ENCODE results near the gene SH3RF2.
"Not testable (repeated sequence)": the region's sequence is repeated elsewhere in the genome, so short reads cannot be mapped to it uniquely, and the experiment has no call there.

SH3RF2 gene

DNA sequence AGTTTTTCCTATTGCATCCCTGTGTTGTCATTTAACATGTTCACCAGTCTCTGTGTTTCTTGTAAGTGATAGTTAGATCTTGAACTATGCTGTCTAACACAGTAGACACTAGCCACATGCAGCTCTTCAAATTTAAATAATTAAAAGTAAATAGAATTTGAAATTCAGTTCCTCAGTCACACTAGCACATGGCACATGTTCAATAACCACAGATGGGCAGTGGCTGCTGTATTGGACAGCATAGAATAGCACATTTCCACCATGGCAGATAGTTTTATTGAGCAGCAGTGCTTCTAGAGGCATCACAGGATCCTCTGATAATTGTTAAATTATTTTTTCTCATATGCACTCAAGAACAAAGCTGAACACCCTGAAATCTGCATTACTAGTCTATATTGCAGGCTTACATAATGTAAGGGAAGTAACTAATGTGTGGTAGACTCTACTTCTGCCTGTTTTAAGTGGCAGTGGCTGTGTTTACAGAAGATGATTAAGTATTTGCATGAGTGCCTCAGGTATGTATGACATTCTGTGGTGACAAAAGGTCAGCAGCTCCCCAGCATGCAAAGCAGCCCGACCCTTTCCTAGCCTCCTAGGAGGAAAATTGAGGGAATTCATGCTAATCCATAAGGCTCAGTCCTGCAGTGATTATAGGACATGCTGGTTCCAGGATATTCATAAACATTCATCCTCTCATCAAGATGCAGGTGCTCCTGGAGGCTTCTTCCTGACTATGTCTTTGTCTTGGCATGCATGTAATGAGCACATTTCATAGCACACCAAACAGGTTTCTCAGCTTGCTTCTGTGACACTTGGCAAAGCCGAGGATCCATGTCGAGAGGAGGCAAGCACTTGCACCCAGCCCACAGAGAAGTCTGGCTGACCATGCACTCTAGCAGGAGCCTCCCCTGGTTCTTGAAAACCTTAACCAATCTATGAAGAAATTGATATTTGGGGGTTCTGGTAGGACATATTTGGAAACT lies 45.5 kb downstream of the SH3RF2 start:
- peak in 1 of 3 donors; percentile 25 for DNase-seq

DNA sequence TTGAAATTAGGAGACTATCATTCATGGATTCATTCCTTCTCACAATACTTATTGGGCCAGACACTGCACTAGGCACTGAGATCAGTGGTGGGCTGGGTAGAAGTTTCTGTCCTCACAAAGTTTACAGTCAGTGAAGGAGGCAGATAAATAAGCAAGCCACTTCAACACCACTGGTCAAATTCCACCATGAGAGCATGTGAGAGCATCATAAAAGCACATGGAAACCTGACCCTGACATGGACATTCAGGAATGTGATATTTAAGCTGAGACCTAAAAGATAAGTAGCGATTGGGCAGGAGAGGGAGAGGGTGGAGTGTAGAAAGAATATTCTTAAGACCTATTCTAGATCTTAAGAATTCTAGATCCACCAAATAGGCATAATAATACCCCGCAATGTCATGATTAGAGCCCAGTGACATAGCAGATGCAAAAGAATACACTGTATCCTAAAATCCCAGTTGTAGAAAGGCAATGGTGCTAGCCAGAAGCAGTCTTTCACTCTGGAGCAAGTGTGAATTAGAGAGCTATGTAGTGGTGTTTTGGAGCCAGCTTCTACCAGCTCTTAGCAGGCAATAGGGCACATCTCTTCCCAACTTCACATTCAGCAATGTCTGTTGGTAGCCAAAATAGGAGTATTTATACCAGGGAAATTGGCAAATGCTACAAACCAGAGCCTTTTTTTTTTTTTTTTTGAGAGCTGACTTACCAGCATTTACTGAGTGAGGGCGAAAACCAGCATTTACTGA lies 46.4 kb downstream of the SH3RF2 start:
- DNase-seq = no peak

DNA sequence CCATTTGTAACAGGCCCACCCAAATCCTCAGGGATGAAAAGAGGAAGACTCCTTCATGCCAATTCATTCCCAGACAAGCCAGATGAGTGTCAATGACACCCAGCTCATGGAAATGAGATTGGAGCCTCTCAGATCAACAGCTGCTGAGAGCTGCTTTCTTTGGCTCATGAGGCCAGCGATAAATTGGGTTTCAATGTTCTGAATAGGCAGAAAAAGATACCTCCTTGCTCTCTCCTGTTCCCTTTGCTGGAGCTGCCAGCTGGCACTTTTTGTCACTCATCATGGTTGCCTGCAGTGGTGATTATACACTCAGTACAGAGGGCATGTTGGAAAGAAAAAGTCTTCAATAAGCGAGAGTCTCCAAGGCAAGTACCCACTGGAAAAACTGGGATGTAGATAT lies 47.1 kb downstream of the SH3RF2 start:
- DNase-seq = no peak

DNA sequence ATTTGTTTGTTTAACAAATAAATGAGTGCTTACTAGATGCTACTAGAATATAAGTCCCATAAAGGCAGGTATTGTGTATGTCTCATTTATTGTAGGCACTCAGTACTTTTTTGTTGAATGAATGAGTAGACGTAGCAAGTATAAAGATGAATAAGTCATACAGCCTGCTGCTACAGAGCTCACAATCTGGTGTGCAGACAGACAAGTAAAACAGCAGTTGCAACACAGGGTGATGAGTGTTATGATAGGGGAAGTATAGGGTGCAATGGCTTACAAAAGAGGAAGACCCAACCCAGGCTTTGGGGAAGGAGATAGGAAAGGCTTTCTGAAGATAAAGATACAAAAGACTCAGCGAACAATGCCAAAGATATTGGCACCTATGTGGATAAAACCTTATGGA lies 47.7 kb downstream of the SH3RF2 start:
- DNase-seq = peak; percentile 73 to 93 (median 91)

DNA sequence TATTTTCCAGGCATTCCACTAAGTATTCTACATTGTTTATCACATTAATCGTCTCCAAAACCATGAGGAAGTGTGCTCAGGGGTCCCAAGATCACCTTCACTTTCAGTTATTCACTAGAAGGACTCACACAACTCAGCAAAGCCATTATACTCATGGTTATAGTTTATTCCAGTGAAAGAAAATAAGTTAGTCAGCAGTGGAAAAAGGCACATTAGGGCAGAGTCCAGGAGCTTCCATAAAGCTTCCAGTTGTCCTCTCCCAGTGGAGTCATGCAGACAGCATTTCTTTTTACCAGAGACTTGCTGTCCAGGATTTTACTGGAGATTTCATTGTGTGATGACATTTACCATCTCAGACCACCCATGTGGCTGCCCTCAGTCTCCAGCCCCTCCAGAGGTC lies 51.5 kb downstream of the SH3RF2 start:
- DNase-seq = no peak

DNA sequence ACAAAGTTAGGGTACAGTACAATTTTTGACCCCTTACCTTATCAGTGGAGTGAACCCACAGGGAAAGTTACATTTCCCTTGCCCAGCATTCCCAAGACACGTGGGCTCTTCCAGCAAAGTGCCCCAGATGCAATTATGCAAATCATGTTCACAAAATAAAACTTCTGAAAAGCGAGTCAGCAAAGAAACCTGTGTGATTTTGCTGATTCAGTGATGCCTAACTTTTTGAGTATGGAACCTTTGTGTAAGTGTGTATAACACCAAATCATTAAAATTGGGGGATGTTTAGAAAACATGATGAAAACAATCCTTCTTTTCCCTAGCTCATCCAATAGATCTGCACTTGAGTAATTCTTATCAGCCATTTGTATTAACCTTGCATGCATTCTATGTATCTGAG lies 52.6 kb downstream of the SH3RF2 start:
- no peak for DNase-seq

DNA sequence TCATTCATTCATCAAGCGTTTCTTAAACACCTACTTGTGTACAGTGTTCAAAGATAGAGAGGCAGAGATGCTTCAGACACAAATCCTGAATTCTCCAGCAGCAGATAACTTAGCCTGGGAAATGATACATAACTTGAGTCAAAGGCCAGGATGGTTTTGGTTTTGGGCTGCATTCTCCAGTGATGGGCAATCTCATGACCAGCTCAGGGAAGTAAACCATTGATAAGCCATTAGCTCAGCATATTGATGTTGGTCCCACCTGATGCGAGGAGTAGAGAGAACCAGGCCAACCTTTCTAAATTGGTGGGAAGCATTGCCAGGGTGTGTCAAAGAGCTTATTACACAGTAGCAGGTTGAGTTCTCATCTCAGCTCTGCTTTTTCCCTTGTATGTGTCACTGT lies 53.0 kb downstream of the SH3RF2 start:
- no peak for DNase-seq

DNA sequence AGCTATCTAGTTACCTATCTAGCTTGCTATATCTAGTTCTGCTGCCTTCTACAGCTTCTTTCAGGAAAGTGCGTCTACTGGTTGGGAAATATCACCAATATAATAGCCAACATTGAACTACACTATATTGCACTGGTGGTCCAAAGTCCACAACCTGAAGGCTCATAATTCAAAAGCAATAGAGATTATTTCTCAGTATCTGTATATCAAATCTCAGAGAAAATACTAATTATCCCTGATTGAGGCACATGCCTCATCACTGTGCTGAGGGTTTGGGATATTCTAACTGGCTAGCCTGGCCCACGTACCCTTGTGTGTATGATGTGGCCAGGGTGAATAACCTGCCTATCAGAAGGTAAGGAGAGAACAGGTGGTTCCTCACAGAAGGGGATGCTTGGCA lies 53.8 kb downstream of the SH3RF2 start:
- no peak for DNase-seq

DNA sequence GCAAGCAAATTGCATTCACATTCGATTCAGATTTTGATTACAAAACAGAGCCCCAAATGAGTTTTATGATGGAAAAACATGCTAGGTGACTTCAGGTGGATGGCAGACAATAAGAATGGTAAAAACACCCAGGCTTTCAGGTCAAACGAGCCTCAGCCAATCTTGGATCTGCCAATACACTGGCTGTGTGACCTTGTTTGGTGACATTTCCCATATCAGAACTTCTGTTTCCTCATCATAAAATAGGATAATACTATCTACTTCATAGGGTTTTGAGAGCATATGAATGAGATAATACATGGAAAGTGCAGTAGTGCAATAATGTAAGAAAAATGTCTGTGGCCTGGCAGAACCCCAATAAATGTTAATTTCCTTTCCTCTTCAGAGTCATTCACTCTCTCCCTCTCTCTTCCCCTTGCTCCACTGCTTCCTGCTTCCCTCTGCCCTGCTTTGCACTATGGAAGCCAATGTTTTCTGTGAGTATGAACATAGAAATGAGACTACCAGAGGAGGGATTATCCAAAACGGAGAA lies 54.7 kb downstream of the SH3RF2 start:
- no peak for DNase-seq

DNA sequence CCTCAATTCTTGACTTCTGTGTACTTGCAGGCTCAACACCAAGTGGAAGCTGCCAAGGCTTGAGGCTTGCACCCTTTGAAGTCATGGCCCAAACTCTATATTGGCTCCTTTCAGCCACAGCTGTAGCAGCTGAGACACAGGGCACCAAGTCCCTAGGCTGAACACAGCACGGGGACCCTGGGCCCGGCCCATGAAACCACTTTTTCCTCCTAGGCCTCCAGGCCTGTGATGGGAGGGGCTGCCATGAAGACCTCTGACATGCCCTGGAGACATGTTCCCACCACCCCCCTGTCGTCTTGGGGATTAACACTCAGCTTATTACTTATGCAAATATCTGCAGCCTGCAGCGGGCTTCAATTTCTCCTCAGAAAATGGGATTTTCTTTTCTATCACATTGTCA lies 57.2 kb downstream of the SH3RF2 start:
- not testable (repeated sequence) for DNase-seq

DNA sequence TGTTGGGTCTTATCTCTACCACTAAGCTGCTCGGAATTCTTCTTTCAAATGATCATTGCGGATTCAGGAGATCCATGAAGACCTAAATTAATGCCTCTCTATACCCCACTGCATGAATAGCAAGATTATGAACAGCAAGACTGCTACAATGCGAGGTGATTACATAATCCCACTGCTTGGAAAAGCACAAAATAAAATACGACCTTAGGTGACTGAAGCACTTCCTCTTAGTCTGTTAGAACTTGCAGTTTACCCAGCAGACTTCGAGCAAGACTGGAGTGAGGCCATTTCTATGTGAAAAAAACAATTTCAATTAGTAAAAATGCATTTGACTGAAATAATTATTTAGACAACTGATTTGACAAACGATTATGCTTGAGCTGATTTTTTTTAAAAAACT lies 59.8 kb downstream of the SH3RF2 start:
- peak in 1 of 3 donors; percentile 33 for DNase-seq

DNA sequence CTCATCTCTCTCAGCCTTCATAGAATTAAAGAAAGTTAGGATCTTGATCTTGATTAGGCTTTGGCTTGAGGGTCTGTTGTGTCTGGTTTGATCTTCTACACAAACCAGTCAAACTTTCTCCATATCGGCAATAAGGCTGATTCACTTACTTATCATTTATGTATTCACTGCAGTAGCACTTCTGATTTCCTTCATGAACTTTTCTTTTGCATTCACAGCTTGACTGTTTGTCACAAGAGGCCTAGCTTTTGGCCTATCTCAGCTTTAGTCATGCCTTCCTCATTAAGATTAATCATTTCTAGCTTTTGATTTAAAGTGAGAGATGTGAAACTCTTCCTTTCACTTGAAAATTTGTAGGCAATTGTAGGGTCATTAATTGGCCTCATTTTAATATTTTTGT lies 62.8 kb downstream of the SH3RF2 start:
- DNase-seq = no peak

DNA sequence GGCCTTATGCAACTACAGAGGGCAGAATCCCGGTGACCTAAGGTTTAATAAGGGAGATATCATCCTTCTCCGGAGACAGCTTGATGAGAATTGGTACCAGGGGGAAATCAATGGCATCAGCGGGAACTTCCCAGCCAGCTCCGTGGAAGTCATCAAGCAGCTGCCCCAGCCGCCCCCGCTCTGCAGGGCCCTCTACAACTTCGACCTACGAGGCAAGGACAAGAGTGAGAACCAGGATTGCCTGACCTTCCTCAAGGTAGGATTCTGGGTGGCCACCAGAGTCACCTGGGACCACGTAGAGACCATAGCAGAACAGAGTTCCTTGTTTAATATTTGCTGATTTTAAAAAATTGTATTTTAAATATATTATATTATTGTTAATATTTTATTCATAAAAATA lies 63.7 kb downstream of the SH3RF2 start:
- no peak for DNase-seq

DNA sequence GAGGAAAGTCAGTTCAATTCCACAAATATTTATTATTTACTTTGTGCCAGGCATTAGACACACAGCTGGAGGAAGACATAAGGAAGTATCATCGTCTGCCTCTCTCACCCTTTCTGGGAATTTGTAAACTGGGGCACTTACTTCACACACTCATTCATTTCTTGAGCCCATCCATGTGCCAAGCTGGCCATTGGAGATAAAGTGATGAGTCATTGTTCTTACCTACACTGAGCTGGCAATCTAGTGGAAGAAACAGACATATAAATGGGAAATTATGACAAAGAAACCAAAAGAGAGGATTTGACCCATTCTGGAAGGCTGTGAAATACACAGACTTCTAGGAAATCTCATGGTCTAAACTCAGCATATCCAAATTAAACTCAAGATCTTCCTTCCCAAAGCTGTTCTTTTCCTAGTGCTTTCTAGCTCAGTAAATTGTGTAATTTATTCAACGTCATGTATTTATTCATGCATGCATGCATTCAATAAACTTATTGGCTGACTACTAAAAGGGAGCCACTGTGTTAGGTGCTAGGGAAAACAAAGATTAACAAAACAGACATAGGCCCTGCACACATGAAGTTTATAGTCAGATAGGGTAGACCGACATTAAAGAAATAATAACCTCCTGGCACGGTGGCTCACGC lies 65.3 kb downstream of the SH3RF2 start:
- no peak for DNase-seq

DNA sequence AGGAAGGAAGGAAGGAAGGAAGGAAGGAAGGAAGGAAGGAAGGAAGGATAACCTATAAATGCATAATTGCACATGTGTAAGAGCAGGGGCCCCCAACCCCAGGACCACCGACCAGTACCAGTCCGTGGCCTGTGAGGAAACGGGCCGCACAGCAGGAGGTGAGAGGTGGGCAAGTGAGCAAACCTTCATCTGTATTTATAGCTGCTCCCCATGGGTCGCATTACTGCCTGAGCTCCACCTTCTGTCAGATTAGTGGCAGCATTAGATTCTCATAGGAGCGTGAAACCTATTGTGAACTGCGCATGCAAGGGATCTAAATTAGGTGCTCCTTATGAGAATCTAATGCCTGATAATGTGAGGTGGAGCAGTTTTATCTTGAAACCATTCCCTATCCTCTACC lies 66.1 kb downstream of the SH3RF2 start:
- no peak for DNase-seq

DNA sequence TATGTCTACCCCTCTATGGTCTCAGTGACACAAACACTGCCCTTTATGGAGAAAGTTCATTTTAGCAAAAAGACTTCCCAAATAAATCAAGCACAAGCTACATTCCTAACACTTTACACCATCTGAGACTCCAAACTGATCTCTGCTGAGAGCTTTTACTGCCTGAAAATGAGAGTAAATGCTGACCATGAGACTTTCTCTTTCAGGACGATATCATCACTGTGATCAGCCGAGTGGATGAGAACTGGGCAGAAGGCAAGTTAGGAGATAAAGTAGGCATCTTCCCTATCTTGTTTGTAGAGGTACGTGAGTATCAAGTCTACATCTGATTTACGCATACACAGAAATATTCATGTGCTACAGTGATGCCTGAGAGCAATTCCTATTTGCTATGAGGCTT lies 67.5 kb downstream of the SH3RF2 start:
- no peak for DNase-seq

DNA sequence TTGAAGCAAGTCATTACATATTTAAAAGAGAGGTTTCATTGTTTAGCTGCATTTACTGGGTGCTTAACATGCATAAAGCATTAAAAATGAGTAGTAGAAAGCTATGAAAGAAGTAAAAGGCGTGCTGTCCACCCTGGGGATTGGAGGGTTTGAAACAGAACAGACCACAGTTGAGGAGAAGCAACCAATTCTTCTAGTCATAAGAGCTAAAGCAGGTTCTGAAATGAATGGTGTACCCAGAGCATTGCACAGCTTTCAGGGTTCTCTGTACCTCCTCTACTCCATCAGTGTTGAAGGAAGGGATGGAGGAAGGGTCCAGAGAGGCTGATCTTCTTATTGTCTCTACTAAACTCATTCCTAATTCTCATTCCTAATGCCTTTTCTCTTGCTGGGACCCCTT lies 68.9 kb downstream of the SH3RF2 start:
- no peak for DNase-seq

DNA sequence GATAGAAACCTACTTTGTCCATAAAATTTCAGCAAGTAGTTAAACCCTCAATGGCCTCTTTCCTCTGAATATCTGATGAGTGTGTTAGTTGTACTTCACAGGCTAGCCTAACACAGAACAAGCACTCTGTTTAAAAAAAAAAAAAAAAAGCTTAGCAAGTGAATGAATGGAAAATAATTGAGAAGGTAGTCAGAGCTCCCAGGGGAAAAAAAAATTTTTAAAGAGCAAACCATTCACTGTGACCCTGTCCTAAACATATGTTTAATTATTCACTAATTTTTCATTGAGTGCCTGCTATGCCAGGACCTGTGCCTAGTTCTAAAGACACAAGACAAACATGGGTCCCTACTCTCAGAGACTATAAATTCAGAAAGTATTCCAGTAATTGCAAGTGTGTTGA lies 69.3 kb downstream of the SH3RF2 start:
- no peak for DNase-seq

DNA sequence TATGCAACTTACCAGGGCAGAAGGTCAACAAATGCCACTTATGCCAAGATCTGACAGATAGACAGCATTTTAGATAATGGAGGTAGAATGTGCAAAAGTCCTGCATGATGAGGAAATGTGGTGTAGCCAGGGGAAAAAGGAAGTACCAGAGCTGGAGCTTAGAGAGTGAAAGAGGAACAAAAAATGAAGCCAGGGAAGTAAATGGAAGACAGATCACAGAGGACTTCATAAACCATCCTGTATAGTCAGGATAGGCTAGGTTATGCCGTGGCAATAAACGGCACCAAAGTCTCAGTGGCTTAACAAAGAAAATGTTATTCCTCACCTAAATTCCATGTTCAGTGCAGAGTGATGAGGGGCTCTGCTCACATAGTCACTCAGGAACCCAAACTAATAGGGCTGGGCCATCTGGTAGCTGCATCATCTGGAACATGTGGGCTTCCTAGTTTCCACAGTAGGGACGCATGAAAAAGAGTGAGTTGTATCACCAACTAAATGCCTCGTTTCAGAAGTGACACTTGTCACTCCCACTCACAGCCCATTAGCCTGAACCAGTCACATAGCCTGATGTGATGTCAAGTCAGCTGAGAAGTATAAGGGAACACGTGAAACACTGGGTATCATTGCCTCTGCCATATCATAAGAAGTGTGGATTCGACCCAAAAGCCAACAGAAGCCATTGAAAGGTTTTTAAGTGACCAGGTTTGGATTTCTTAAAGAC lies 70.3 kb downstream of the SH3RF2 start:
- peak; percentile 56 to 74 (median 73) for DNase-seq

DNA sequence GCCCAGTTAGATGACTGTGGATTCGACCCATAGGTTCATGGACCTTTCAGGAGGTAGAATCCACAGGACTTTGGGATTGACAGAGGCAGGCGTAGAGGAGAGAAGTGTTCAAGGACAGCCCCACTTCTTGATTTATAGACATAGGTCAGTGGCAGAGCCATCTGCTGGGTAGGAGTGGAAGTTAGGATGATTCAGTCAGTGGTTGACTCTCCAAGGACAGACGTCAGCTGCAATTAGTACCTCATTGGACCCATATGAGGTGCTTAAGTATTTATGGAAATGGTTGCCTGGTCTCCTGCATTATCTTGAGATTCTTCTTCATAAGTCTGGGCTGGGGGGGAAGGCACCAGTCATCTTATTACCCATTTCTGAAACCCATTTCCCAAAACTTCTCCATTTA lies 70.9 kb downstream of the SH3RF2 start:
- peak; percentile 21 to 48 (median 46) for DNase-seq

DNA sequence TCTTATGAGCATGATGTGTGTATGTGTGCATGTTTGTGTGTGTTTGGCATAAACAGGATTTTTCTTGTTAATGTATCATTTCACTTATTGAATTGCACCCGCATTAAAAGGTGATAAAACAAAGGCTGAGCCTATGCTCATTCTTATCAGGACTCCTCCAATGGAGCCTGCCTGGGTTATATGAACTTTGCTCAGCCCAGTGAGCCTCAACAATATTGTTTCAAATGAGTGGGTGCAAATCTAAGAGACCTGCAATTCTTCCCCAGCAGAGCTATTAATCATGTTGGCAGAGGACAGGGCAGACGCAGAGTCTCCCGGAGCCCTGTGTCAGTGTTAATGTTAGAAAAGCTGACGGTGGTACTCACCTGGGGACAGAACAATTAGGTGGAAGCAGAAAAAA lies 71.6 kb downstream of the SH3RF2 start:
- DNase-seq = no peak

DNA sequence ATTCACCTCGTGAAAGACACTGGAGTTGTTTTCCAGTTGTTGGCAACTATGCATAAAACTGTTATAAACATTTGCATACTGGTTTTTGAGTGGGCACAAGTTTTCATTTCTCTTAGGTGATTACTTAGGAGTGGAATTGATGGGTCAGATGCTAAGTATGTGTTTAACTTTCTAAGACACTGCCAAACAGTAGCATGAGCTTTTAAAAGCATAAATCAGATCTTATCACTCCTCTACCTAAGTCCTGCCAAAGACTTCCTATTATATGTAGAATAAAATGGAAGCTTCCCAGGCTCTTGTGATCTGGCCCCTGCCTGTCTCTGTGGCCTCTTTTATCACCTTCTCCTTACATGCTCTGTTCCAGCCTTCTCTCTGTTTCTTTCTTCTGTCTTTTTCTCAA lies 72.6 kb downstream of the SH3RF2 start:
- DNase-seq = no peak

DNA sequence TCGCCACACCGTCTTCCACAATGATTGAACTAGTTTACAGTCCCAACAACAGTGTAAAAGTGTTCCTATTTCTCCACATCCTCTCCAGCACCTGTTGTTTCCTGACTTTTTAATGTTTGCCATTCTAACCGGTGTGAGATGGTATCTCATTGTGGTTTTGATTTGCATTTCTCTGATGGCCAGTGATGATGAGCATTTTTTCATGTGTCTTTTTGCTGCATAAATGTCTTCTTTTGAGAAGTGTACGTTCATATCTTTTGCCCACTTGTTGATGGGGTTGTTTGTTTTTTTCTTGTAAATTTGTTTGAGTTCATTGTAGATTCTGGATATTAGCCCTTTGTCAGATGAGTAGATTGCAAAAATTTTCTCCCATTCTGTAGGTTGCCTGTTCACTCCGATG lies 74.1 kb downstream of the SH3RF2 start:
- not testable (repeated sequence) for DNase-seq
